ENCODE data around the gene PFKFB3. TPM values are rescaled to one million over a fixed set of nuclear protein-coding genes. Genes with fewer than 3 reads are reported as not detected.
"Not testable (repeated sequence)": the region's sequence is repeated elsewhere in the genome, so short reads cannot be mapped to it uniquely, and the experiment has no call there.

PFKFB3 gene
- polyA plus RNA-seq, 1 donor = 29.0 TPM

DNA sequence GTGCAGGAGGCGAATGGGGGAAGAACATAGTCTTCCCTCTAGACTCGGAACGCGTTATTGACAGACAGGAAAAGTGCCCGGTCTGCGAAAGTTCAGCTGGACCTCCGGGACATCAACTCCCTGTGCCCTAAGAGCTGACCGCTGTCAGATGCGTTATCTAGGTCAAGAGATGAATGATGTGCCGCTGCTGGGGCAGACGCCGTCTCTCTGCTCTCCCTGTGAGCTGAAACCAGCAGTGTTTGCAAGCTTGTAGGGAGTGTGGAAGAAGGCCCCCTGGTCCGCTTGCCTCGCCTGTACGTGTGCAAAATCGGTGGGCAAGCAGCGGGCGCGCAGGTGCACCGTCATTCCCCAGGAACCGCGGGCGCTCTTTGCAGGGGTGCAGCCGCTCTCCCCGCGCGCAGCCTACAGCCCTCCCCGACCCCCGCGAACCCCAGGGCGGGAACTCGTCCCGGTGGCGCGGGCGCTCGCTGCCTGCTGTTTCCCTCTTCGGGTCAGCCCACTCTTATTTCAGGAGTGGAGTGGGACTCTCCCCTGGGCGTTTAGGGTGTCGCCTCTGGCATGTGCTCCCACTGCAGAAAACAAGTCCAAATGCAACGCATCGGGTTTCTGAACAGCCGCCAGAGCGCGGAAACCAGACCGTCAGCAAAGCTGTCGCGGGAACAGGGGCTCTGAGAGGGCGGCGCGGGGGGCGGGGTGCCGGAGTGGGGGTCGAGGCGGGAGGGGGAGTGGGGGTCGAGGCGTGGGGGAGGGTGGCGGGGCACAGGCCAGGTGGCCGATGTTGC lies 1.8 kb upstream of the PFKFB3 start:
- DNase-seq = no peak

DNA sequence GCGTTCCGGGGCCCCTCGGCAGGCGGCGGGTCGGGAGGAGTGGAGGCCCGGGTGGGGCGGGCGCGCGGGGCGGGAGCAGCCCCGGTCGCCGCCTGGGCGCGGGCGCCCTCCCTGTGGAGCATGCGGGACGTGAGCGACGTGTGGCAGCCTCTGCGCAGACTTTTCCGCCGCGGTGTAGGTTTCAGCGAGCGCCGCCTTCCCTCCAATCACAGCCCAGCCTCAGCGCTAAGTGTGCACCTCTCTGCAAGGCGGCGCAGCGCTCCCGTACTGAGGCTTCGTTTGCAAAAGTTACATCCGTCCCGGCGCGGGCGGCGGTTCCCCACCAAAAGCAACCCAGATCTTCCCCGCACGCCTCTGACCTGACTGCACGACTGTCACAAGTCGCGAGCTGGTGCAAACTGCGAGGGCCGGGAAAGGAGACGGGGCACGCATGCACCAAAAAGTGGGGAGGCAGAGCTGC lies 1.2 kb upstream of the PFKFB3 start:
- DNase-seq = no peak

DNA sequence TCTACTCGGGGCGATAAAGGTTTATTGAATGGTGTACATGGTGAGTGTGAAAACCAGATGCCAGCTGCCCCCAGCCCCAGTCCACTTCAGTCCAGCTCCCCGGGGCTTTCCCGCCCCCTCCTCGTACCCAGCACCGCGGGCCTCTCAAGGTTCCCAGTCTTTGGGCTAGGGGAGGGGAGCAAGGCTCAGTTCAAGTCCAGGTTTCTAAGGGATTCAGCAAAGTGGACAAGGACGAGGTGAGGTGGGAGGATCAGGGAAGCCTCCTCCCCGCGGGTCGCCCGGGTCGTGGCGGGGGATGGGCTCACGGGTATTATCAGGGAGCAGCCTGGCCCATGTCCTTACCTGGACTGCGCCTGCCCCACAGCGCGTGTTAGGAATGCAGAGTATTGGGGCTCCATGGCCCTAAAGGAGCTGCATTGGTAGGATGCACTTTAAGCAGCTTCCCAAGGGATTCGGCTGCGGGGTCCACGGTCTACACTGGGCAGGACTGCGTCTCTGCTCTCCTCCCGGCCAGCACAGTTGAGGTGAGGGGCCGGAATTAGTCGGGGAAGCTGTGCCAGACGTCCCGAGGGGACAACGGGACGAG lies 541 bp upstream of the PFKFB3 start:
- no peak for DNase-seq

DNA sequence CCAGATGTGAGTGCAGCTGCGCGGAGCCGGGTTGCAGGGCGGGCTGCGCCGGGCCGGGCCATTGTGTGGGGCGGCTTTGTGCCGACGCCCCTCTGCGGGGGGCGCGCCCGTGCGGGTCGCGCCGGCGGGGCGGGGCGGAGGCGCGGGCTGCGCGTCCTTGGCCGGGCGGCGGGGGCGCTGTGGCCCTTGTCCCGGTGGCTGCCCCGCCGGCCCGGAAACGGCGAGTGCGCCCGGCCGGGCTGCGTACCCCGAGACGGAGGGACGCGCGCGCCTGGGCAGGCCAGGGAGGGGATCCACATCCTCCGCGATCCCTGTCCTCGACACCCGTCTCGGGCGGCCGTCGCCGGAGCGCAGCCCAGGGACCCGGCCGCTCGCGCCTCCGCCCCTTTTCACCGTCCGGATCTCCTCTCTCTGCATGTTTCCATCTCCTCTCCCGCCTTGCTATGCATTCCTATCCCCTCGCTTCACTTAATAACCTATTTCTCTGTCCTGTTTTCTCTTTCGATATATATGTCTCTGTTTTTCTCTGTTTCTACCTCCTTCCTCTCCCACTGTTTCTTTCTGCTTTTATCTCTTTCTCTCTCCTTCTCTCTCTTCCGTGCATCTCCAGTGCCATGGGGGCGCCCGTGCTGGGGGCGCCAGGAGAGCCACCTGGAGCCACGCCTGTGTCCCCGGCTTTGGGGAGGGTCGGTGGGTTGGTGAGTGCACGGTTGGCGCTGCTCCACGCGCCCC lies 765 bp downstream of the PFKFB3 start:
- DNase-seq = no peak

DNA sequence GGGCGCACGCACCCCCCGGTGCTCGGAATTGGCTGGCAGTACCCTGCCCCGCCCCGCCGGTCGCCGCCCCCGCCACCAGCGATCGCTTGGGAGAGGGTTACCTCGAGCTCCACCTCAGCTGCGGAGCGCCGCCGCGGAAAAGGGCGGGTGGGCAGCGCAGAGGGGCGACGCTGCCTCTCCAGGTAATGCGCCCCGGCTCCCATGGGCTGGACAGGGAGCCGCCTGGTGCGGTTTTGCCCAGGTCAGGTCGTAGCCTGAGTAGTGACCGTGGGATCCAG lies 1.3 kb downstream of the PFKFB3 start:
- no peak for DNase-seq

DNA sequence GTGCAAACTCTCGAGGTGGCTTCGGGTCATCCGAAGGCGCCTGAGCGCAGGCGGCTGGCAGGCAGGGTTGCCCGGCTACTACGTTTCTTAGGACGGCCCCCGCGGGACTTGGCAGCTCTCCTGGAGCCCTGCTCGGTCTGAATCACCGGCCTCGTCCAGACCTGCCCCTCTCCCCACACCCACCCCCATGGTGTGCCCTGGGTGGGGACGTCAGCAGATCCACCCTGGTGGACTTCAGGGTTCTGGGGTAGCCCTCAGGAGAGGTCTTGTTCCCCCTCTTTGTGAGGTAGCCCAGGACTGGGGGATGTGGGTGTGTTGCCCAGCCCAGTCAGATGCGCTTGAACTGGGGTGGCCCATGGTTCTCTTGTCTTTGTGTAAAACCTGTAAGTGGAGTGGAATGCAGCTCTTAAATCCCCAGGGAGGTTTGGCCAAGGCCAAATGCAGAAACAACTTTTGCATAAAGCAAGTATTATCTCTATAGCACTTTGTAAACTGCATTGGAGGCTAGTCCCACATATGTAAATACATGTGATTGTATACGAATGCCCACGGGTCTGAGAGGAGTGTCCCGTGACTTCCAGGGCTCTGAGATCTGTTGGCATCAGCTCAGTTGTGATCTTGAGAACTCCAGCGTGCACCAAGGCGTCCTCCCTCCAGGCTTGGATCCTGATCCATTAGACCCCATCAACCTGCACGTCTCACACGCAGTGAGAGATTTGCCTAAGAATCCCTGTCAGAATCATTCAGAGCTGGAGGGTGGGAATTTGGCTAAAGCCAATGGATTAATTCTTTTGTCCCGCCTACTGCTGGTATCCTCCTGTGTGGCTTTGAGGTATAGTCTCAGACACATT lies 1.8 kb downstream of the PFKFB3 start:
- no peak for DNase-seq

DNA sequence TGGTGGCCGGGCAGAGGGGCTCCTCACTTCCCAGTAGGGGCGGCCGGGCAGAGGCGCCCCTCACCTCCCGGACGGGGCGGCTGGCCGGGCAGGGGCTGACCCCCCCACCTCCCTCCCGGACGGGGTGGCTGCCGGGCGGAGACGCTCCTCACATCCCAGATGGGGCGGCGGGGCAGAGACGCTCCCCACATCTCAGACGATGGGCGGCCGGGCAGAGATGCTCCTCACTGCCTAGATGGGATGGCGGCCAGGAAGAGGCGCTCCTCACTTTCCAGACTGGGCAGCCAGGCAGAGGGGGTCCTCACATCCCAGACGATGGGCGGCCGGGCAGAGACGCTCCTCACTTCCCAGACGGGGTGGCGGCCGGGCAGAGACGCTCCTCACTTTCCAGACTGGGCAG lies 3.8 kb downstream of the PFKFB3 start:
- DNase-seq = not testable (repeated sequence)

DNA sequence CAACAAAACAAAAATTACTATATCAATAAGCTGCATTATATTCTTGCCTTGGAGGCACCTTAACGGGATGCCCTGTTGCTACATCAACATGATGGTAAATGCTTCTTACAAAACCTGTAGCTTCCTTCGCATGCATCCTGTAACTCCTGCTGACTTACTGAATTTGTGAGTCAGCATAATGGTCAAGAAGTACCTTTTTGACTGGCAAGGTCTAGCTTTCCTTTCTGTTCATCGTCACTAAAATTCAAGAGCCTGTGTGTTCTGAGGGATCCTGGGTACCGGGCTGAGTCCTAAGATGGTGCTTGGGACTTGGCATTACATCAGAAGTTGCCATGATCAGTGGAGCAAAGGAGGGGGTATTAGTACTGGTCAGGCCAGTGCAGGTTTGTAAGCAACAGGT lies 4.9 kb downstream of the PFKFB3 start:
- no peak for DNase-seq

DNA sequence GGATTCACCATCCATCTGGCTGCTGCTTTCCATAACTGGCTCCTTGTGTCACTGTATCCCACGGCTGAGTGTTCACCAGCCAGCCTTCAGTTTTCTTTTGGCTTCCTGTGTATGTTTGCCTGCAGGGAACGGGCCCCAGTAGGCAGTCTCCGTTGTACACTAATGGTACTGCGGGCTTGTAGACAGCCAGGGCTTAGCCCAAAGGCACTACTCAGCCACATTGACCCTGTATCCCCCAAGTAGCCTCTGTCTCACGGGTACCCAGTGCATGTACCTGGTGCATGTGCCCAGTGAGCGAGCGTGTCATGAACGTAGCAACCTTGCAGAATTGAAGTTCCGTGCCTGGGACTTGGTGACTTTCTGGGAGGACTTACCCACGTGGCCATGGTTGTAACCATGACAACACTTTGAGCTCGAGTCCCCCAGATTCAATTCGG lies 6.1 kb downstream of the PFKFB3 start:
- DNase-seq = no peak

DNA sequence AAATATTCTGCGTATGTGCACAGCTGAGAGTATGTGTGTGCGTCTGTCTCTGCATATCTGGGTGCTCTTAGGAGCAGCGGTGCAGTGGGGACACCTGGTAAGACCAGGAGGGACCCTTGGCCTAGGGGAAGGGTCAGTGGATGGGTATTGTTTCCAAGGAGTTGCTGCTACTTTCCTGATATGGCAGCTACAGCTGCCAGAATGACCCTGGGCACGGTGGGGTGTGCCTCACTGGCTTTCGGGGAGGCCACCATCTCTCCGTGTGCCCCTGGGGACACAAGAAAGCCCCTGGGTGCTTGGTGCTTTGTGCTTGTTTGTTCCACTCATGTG lies 8.6 kb downstream of the PFKFB3 start:
- DNase-seq = no peak

DNA sequence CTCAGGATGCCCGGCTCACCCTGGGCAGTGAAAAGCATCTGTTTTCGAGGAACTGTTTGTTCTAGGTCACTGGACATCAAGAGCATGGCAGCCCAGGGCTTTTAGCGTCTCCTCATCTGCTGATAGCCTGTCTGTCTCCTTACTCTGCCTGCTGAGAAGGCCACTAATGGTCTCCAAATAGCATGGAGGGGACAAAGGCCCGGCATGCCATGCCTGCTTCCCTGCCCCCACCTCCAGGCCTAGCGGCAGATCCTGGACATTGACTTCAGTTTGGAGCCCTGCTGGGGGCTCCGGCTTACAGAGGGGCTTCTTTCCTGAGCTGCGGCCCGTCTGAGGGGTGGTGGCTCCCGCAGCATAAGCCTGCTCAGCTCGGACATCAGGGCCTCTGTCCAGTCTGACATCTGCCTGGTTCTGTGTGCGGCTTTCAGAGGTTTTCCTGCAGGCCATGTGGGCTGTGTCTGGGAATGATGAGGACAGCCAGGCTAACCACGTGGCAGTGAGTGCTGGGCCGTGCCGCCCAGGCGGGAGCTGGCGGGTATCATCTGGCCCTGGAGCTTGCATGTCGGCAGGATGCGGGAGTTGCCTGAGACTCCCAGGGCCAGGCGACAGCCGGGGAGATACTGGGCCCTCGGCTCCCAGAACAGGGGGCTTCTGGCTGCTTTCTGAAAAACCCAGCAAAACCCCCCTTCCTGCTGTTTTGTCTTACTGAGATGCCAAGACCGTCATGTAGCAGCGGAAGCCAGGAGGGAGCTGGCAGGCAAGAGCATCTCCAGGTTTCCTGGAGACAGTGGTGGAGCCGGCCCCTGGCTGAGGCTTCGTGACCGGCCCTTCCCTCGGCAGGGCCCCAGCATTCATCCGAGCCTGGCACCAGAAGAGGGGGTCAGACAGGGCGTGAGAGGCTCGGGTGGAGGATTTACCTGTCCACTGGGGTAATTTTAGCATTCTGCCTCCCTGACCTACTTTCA lies 9.2 kb downstream of the PFKFB3 start:
- no peak for DNase-seq

DNA sequence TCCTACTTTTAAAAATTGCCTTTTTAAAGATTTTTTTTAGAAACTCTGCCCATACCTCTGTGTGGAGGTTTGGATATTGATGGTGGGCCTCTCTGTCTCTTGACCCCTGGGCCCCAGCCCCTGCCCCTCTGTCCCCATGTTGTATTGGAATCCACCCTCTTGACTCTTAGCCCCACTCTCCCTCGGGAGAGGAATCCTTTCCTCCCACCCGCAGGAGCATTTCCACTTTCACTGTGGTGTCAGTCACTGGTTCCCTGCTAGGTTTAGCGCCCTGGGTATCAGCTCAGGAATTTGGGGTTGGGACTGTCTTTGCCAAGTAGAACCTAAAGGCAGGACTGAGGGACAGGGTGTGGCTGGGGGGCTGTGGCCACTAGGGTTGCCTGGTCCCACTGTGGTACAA lies 10.1 kb downstream of the PFKFB3 start:
- DNase-seq = no peak

DNA sequence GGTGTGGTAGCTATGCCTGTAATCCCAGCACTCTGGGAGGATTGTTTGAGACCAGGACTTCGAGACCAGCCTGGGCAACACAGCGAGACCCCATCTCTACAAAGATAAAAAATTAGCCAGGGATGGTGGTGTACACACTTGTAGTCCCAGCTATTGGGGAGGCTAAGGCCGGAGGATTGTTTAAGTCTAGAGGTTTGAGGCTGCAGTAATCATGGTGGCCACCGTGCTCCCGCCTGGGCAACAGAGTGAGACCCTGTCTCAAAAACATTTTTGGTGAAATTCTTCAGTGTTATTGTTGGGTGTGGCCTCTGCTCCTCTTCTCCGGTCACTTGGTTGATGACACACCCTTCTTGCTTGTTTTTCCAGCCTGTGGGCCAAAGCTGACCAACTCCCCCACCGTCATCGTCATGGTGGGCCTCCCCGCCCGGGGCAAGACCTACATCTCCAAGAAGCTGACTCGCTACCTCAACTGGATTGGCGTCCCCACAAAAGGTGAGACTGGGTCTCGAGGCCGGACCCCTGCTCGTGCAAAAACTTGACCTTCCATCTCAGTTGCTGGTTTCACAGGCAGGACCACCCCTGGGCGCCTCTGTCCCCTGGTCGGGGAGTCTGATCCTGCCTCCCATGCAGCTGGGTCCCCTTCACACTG lies 10.6 kb downstream of the PFKFB3 start:
- no peak for DNase-seq

DNA sequence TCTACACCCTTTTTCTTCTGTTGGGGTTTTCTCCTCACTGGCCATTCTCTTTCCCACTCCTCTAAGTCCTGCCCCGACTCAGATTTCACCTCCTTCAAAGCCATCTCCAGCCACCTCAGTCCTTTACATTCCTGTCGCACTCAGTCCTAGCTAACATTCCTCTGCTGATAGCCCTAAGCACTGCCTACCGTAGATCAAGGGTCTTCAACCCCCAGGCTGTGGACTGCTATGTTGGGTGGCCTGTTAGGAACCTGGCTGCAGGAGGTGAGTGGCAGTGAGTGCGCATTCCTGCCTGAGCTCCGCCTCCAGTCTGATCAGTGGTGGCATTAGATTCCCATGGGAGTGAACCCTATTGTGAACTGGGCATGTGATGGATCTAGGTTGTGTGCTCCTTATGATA lies 11.2 kb downstream of the PFKFB3 start:
- no peak for DNase-seq

DNA sequence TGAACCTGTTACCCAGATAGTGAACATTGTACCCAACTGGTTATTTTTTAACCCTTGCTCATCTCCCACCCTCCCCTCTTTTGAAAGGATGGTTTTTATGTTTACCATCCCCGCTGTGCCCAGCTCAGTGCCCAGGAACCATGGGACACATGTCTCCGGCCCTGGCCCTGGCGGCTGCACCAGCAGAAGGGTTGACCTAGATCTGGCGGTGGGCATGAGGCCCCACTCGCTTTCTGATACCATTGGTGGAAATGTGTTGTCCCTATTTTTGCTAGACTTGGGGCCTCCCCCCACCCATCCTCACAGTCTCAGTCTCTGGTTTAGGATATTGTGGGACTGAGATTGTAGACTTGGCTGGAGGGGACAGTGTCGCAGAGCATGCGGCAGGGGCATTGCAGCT lies 11.9 kb downstream of the PFKFB3 start:
- no peak for DNase-seq

DNA sequence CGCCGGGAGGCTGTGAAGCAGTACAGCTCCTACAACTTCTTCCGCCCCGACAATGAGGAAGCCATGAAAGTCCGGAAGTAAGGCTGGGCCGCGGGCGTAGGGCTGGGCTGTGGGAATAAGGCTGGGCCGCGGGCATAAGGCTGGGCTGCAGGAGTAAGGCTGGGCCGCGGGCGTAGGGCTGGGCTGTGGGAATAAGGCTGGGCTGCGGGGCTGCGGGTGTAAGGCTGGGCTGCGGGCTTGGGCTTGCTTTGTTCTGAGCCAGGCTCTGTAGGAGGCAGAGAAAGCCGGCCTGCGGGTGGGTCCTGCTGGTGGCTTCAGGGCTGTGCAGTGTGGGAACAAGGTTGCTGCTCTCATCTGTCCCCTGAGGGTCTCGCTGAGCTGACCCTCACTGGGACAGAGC lies 12.5 kb downstream of the PFKFB3 start:
- no peak for DNase-seq

DNA sequence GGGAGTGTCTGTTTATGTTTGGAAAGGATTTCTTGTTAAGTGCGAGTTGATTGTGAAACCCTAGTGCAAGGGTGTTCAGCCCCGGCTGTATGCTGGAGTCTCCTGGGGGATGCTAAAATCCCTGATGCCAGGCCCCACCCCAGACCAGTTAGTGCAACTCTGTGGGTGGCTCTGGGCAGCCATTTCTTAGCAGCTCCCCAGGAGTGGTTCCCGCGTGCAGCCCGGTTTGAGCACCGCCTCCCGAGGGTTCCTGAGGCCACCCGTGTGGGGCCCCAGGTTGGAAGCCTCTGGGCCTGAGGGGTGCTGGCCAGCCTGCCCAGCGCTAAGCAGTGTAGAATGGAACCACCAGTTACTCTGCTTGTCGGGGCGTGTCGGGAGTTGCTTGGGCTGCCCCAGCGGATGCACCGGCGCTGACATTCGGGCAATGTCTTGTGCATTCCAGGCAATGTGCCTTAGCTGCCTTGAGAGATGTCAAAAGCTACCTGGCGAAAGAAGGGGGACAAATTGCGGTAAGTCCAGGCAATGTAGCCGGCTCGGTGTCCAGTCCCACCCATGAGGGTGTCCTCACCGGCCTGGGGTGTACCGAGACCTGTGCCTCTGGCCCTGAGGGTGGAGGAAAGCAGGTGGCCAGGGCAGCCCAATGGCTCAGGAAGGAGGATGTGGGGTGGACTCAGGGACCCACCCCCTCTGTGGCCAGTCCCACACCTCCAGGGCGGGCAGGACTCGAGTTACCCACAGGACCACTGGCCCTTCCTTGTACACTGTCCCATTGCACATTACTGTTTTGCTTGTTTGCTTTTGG lies 13.2 kb downstream of the PFKFB3 start:
- DNase-seq = no peak

DNA sequence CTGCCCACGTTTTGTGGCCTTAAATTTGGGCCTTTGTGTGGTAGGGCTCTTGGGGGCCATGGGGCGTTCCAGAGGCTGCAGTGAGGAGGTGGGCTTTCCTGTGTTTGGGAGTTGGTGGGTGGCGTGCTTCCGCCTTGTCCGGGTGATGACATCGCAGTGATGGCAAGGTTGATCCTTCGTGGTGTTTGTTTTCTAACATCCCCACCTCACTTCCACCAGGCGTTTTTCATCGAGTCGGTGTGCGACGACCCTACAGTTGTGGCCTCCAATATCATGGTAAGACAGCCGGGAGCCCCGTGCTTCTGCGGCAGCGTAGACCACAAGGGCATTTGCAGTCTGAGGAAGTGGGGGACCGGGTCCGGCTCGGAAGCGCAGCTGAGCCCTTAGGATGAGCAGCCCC lies 14.2 kb downstream of the PFKFB3 start:
- DNase-seq = no peak

DNA sequence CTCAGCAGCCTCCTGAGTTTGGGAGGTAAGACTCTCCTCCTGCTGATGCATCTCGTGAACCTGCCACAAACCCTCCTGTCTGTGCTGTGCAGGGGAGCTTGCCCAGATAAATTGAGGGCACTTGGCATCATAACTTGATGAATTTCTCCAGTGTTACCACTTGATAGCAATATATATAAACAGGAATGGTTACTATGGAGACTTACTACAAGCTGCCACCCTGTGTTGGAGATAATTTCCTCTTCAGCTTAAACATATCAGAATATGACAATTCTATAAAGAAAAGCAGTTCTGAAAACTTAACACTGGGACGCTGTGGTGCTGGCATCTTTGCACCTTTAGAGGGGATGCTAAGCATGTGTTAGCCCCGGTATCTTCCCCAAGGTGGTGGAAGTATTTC lies 14.9 kb downstream of the PFKFB3 start:
- DNase-seq = no peak
